GM12874 (cell line): ENCODE results near the gene VPS29.

Experiments
- TF ChIP-seq, protein P1 (sequence below): IDR thresholded peaks from 2 replicates; pipeline ENCODE4 v1.5.1; 2011; ENCODE audit warnings: low read depth, mild to moderate bottlenecking, control low read depth, low read length, moderate library complexity; ENCODE audit not compliant: insufficient read depth

VPS29 gene

DNA sequence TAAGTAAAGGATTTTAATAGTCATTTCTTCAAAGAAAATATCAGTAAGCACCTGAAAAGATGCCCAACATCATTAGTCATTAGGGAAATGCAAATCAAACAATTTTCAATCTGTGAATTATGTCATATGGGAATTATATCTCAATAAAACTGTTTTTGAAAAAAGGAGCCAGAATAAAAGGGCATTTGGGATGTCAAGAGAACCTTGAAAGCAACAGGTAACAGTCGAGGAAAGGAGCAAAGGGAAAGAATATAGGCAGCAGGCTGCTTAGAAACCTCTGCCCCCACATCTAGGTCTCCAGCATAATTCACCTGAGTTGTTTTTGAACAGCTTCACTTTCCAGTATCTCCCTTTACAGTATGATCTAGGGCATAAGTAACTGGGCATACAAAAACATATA is 12.5 kb upstream of the VPS29 start:
- TF ChIP-seq, protein P1, sequence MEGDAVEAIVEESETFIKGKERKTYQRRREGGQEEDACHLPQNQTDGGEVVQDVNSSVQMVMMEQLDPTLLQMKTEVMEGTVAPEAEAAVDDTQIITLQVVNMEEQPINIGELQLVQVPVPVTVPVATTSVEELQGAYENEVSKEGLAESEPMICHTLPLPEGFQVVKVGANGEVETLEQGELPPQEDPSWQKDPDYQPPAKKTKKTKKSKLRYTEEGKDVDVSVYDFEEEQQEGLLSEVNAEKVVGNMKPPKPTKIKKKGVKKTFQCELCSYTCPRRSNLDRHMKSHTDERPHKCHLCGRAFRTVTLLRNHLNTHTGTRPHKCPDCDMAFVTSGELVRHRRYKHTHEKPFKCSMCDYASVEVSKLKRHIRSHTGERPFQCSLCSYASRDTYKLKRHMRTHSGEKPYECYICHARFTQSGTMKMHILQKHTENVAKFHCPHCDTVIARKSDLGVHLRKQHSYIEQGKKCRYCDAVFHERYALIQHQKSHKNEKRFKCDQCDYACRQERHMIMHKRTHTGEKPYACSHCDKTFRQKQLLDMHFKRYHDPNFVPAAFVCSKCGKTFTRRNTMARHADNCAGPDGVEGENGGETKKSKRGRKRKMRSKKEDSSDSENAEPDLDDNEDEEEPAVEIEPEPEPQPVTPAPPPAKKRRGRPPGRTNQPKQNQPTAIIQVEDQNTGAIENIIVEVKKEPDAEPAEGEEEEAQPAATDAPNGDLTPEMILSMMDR, result no peak

DNA sequence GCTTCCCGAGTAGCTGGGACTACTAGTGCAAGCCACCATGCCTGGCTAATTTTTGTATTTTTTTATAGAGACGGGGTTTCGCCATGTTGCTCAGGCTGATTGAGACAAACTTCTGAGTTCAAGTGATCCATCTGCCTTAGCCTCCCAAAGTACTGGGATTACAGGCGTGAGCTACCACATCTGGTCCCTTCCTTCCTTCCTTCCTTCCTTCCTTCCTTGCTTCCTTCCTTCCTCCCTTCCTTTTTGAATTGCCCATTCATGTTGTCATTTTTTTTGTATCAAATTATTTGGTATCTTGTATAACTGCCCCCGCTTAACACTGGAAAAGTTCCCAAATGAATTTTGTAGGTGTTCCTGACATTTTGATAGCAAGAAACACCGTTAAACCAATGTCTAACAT is 11.9 kb upstream of the VPS29 start:
- TF ChIP-seq, protein P1, result no peak

DNA sequence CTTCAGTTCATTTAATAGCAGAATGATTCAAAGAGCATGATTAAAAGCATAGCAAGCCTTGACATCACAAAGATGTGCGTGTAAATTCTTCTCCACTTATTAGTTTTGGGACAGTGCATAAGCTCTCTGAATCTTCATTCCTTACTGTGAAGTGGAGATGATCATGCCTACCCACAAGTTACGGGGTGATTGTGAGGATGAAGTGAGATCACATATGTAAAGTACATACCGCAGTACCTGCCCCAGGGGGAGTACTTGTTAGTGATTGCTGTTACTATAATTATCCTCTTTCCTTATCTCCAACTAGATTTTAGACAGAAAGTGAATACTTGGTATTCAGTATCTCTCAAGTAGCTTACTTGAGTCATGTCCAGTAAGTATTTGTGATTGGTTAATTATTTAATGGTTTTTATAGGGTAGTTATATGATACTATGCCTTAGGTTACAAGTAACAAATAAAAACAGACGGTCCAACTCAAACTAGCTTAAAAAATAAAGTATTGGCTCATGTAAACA is 6.2 kb upstream of the VPS29 start:
- TF ChIP-seq, protein P1, result no peak

DNA sequence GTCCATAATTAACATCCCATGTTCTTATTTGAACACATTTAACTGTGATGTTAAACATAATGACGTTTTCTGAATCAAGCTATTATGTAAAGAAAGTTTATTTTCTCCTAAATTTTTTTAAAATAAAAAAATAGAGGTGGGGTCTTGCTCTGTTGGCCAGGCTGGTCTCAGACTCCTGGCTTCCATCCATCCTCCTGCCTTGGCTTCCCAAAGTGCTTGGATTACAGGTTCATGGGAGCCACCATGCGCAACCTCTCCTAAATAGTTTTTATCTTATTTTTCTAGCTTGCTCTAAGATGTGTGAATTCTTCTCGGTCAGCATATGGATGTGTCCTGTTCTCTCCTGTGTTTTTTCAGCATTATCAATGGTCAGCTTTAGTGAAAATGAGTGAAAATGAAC is 3.4 kb upstream of the VPS29 start:
- TF ChIP-seq, protein P1, result no peak

DNA sequence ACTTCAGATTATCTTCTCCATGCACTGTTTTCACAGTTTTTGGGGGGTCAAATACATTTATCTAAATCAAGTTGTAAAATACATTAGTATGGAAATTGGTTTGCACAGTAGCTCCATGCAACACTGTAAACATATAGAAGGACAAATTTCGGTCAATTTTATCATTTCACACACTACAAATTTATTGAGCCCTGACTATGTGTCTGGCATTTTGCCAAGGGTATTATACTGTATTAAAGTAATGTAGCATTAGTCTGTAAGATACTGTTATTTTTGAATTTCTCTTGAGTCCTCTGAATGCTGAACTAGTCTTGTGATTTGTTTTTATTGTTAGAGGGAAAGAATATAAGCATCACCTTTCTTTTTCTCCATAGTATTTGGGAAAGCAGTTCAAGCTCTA is 1.5 kb upstream of the VPS29 start:
- TF ChIP-seq, protein P1, result no peak

DNA sequence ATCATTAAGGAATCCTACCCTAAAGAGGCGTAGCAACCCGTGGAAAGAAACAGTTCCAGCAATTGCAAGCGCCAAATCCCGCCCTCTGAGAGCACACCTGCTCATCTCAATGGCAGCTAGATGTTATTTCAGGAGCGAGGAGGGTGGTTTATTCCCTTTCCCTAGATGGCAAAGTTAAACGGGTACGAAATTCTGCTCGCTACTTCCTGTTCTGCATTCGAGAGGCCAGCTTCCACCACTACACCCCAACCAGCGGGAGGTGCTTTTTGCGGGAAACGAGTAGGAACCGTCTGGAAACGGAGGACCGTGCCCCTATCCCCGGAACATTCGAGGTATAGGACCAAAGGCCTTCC is 536 bp downstream of the VPS29 start:
- TF ChIP-seq, protein P1, result no peak

DNA sequence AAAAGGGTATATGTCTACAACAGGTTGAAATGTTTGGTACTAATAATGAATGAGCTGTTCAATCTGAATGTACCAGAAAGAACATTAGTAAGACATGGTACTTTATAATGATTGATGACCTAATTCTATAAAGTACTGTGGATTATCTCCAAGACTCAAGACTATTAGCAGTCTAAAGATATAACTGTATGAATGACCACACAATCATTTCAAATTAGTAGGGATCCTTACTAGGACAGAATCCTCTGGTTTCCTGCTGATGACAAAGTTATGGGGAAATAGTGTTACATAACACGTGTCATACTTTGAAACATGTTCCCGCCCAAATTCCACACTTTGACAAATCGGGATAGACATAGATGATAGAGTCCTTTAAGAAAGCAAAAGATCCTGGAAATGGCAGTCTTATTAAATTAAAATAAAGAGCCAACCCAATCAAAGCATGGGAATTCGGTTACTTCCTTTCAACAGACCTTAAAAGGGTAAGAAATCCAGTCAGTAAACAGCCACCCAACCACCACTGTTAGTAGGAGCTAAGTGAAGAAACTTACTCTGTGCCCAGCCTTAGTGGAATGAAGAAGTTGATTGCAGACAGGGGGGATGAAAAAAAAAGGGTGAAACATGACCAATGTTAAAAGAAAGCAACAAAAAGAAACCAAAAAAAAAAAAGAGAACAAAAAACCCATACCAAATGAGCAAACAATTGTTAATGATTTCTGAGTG is 2.8 kb downstream of the VPS29 start:
- TF ChIP-seq, protein P1, result no peak
